Loucy (cell line): ENCODE data around the gene SRSF7.

Source experiments
- EZH2phosphoT487 ChIP-seq: fragments of 200-600 bp; IDR thresholded peaks from 2 replicates; pipeline ENCODE4 v1.6.1; 2018; ENCODE audit warnings: antibody characterized with exemption, mild to moderate bottlenecking, moderate library complexity, borderline replicate concordance
- TF ChIP-seq, protein P1 (sequence below): fragments of 200-600 bp; sonication (generic); conservative IDR thresholded peaks from 2 replicates; pipeline ENCODE4 v1.5.1; 2014; ENCODE audit warnings: mild to moderate bottlenecking, antibody characterized with exemption, low read length

DNA sequence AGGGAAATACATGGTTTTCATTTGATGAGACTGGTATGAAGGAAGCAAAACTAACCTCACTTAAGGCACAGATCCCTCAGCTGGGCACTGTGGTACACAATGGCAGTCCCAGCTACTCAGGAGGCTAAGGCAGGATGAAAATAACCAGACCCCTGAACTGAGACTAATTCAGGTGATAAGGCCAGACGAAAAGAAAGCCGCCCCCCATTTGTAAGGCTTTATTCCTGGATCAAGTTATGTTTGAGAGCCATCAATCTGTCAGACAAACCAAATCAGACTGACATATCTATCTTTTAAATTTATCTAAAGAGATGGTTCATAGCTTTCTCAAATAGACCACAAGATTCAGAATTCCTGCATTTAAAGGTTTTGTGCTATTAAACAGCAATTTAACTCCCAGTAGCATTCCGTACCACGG lies 4.1 kb downstream of the SRSF7 start:
- TF ChIP-seq, protein P1, sequence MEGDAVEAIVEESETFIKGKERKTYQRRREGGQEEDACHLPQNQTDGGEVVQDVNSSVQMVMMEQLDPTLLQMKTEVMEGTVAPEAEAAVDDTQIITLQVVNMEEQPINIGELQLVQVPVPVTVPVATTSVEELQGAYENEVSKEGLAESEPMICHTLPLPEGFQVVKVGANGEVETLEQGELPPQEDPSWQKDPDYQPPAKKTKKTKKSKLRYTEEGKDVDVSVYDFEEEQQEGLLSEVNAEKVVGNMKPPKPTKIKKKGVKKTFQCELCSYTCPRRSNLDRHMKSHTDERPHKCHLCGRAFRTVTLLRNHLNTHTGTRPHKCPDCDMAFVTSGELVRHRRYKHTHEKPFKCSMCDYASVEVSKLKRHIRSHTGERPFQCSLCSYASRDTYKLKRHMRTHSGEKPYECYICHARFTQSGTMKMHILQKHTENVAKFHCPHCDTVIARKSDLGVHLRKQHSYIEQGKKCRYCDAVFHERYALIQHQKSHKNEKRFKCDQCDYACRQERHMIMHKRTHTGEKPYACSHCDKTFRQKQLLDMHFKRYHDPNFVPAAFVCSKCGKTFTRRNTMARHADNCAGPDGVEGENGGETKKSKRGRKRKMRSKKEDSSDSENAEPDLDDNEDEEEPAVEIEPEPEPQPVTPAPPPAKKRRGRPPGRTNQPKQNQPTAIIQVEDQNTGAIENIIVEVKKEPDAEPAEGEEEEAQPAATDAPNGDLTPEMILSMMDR, result no peak
- no peak for TF ChIP-seq EZH2phosphoT487
